NCI-H524 (cell line): ENCODE results near the gene CSNK2A2.
A peak's percentile ranks its signal among the peaks of the same experiment; 100 is the strongest.

Source experiments
- DNase-seq, 2 experiments: peaks; one replicate each; lab custom pipeline; 2025; lab: John Stamatoyannopoulos, UW

The CSNK2A2 gene

DNA sequence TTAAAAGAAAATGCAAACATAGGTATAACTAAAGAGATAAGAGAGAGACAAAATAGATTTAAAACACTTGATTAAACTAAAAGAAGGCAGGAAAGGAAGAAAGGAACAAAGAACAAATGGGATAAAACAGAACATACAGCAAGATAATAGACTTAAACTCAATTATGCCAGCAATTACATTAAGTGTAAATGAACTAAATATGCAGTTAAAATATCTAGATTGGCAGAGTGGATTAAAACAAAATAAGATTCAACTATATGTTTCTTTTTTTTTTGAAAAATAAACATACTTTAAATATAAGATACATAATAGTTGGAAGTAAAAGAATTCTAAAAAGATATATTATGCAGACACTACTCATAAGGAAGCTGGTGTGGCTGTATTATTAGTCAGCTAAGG is 59.1 kb downstream of the CSNK2A2 start:
- DNase-seq: no peak

- no peak for DNase-seq
Observed at GRCh38 chr16:58137581-58137980, 60.3 kb downstream of the CSNK2A2 start.

DNA sequence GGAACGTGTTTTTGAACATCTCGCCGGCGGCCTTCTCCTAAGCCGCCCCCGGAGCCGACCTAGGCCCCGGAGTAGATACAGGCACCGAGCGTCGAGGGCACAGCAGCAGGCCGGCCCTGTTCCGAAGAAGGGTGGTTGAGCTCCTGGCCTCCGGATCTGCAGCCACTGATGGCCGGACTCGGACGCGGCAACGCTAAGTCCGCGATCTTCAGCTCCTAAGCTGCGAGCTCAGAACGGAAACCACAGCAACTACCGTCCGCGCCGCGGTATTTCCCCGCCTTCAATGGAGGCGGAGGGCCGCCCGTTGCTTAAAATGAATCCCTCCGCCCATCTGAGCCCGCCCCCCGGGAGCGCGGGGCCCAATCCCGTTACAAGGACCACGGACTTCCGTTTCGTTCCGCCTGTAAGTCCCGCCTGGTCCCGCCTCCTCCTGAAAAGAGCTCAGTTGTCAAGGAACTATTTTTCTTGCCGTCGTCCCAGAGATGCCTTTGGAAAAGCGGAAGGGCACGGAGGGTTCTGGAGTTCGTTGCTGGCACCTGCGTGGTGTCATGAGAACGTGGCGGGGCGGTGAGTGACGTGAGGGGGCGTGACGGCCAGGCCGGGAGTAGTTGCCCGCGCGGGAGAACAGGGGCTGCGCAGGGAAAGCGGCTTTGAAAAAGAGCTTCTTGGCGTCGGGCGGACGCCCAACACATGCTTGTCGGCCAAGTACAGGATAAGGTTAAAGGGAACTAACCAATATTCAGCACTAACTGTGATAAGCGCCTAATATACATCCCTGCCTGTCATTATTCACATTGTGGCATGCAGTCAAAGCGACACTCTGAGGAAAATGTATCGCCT is 68.6 kb downstream of the CSNK2A2 start, which contains the start of gene CFAP20:
TSS of gene CFAP20 (minus strand) at position 285 of the 840 bp plus-strand sequence. CDS start at position 19, 266 bp downstream.
- peak; percentile 100 for DNase-seq

DNA sequence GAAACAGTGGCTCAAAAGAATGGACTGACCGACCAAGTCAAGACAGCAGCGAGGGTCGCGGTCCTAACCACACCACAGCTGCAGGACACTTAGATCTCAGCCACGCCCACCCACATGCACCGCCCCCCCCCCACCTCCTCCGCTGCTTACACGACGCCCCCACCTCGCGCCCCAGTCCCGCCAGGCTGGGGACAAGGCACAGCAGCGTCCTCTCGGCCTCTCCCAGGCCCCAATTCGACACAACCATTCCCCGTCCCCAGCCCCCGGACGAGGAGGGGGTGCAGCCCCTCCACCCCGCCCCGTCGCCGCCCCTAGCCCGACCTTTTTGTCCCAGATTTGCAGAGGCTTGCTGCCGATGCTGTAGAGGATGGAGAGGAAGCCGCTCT is 69.2 kb downstream of the CSNK2A2 start:
- DNase-seq: no peak

DNA sequence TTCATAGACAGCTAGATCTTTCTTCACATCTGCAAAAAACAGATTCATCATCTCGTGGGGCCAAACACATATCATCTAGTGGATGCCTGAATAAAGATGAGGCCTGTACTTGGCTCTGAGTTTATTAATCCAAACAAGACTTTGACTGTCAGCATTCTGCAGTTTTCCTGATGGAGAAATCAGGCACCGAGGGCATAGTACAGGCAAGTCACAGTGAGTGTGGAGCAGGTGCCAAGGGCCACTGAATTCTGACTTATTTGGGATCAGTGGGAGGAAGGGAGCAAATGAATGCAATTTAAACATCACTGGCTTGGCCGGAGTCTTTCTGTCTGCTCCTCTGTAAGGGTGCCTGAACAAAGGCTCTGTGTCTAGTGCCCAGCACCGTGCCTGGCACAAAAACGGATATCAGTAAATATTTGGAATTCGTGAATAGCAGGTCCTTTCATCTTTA is 69.7 kb downstream of the CSNK2A2 start:
- DNase-seq: no peak

- DNase-seq: peak in 1 of 2 experiments; percentile 26
Observed at GRCh38 chr16:58127634-58128033, 70.3 kb downstream of the CSNK2A2 start.

DNA sequence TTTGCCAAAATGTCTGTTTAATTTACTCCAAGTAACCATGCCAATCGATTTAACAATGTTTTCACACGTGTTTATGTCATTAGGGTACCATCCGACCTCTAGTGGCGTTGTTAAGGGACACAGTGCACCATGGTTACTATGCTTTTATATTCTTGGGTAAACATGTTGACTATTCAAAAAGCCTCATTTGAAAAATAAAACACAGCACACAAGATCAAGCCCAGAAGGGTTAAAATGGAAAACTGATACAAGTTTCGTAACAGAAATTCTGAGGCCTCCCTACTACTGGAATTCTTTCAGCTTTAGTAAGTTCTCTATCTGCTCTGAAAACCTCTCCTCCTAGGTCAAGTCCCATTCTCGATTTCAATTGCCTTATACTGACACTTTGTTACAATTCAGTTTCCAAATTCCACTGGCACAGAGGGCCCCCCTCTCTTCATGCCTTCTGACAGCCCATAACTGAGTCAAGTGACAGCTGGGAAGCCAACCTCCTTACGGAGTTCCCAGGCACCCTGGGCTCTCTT is 70.8 kb downstream of the CSNK2A2 start:
- peak in 1 of 2 experiments; percentile 41 for DNase-seq

DNA sequence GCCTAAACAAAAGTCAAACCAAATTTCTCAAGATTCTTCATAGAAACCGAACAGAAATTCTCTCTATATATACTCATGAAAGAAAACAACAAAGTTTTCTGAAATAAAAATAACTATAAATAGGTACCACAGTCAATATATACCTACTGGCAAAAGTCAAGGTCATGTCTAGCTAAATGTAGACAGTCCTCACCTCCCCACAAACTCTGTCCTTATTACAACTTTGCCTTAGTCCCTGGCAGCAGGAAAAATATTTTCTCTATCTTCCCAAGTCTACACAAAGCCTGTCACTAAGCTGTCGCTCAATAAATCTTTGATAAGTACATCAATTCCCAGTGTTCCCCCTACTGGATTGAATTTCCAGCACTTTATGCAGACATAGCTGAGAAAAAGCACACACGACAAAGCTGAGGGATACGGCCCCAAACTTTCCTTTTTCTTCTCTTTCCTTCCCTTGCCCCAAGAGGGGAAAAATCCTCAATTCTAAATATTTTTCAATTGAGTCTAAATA is 71.4 kb downstream of the CSNK2A2 start:
- no peak for DNase-seq

- peak in 1 of 2 experiments; percentile 42 for DNase-seq
Observed at GRCh38 chr16:58125781-58126335, 72.0 kb downstream of the CSNK2A2 start.

DNA sequence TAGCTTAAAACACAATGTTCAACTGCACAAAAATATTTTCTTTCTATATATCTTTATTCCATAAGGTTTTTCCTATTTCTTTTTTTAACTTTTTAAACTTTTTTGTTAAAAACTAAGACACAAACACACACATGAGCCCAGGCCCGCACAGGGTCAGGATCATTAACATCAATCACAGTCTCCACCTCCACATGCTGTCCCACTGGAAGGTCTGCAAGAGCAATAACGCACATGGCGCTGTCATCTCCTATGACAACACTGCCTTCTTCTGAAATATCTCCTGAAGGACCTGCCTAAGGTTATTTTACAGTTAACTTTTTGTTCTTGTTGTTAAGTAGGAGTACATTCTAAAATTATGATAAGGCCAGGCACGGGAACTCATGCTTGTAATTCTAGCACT is 72.9 kb downstream of the CSNK2A2 start:
- peak in 1 of 2 experiments; percentile 14 for DNase-seq

- no peak for DNase-seq
Observed at GRCh38 chr16:58124601-58124915, 73.3 kb downstream of the CSNK2A2 start.

GRCh38 chr16:58123896-58124600 is 73.9 kb downstream of the CSNK2A2 start:
- DNase-seq: peak; percentile 83 to 96

GRCh38 chr16:58121132-58121531 is 76.8 kb downstream of the CSNK2A2 start:
- no peak for DNase-seq

GRCh38 chr16:58120234-58120633 is 77.7 kb downstream of the CSNK2A2 start:
- no peak for DNase-seq

GRCh38 chr16:58119509-58119845 is 78.4 kb downstream of the CSNK2A2 start:
- no peak for DNase-seq

GRCh38 chr16:58118801-58119508 is 79.0 kb downstream of the CSNK2A2 start:
- DNase-seq: no peak

- no peak for DNase-seq
Observed at GRCh38 chr16:58116529-58116928, 81.4 kb downstream of the CSNK2A2 start.

- DNase-seq: no peak
Observed at GRCh38 chr16:58116081-58116480, 81.8 kb downstream of the CSNK2A2 start.

- no peak for DNase-seq
Observed at GRCh38 chr16:58114827-58115825, 82.8 kb downstream of the CSNK2A2 start.

DNA sequence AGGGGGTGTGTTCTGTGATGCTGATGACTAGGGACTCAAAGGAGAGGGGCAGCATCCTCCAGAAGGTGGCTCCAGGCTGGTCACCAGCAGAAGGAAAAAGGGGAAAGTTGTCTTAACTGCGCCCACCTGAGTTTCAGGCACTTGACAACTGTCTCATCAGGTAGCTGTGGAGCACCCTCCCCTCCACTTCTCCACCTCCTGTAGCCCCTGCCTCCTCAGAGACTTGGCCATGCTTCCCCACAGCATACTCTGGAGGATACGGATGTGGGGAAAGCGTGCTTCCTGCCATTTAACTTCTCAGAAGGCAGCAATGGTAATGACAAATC is 86.6 kb downstream of the CSNK2A2 start:
- DNase-seq: no peak
